ENCODE data around the gene IZUMO4.
"Not testable (repeated sequence)": the region's sequence is repeated elsewhere in the genome, so short reads cannot be mapped to it uniquely, and the experiment has no call there.

Gene IZUMO4

DNA sequence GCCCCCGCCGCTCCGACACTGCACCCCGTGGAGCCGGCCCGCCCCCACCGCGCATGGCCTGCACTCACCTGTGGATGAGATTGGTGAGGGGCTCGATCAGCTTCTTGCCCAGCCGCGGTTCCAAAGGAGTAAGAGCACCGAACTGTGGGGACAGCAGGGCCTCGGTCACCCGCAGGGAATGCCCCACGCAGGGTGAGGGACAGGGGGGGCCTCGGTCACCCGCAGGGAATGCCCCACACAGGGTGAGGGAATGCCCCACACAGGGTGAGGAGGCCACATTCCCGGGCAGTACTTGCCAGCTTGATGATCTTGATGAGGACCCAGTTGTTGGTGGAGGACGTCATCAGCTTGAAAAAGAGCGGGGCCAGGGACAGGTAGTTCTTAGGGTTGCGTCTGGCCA, 32.3 kb downstream of the IZUMO4 start:
- DNase-seq, result no peak

DNA sequence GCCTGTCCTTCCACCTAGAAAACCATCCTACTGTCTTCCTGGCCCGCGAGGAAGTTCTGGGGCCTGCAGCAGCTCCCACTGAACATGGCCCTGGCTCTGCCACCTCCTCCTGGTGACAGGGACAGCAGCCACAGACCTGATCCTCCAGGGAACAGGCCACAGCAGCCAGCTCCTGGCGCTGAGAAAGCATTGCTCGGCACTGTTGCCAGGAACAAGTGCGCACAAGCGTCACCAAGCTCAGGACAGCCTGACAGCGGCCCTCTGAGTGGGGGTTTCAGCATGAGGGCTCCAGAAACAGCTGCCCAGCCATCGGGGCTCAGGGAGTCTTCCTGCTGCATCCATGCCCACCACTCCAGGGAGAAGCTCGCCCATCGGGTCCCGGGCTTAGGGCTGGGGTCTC, 32.8 kb downstream of the IZUMO4 start:
- DNase-seq, result no peak

DNA sequence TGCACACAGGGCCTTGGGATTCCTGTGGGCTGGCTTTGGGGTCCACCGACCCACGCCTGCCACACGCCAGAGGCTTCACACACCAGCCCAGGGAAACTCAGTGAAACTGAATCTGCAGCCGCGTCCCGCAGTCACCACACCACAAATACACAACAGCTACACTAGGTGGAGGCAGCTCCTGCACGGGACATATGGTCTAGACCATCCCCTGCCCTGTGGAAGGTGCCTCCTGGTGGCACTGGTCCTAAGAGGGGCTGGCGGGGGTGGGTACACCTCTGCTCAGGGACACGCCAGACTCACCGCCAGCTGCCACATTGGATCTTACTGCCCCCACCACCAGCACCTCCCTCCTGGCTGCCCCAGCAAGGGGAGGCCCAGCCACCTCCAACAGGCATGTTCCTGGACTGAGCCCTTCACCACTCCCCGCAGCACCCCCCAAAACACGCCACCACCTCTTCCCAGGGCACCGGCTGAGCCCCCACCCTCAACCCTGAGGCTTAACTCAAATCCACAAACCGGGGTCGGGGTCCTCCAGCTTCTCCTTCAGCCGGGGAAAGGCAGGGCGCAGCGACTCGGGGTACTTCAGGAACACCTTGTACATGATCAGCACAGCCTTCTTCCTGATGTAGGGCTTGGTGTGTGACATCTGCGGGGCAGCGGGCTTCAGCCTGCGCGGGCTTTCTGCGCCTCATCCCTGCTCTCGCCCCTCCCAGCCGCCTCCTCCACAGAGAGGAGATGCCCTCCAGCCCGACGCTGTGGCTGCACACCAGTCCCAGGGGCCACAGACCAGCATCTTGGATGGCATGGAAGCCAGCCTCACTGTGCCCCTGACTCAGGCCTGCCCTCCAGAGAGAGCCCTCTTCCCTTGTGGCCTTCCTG, 33.4 kb downstream of the IZUMO4 start:
- DNase-seq, result no peak

DNA sequence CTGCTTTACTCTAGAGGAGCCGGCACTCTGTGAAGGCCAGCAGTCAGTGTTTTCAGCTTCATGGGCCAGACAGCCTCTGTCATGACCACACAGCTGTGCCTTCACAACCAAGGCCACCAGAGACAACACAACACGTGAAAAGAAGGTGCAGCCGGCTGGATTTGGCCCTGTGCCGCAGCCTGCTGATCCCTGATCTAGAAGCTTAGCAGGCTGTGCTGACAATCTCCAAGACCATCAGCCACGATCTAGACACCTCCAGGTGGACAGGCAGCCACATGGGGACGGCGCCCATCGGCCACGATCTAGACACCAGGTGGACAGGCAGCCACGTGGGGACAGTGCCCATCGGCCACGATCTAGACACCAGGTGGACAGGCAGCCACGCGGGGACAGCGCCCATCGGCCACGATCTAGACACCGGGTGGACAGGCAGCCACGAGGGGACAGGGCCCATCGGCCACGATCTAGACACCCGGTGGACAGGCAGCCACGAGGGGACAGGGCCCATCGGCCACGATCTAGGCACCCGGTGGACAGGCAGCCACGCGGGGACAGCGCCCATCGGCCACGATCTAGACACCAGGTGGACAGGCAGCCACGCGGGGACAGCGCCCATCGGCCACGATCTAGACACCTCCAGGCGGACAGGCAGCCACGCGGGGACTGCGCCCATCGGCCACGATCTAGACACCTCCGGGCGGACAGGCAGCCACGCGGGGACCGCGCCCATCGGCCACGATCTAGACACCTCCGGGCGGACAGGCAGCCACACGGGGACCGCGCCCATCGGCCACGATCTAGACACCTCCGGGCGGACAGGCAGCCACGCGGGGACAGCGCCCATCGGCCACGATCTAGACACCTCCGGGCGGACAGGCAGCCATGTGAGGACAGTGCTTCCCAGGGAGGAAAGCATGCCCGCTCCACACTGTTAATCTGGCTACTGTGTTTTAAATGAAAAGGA, 34.6 kb downstream of the IZUMO4 start:
- not testable (repeated sequence) for DNase-seq

DNA sequence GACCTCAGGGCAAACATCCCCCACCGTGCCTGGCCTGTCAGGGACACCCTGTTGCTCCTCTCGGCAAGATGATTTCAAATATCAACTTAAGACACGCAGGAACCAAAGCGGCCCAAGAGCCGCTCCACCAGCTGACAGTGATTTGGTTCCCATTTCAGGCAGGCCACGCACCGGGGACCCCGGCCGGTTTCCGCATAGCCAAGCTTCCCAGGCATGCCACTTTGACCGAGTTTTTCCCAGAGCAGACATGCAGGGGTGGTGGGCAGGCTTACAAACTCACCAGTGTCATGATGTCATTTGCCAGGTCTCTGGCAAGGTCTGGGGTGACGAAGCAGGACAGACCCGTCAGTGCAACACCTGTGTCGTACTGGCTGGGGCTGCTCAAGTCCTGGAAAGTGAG, 35.5 kb downstream of the IZUMO4 start:
- no peak for DNase-seq

DNA sequence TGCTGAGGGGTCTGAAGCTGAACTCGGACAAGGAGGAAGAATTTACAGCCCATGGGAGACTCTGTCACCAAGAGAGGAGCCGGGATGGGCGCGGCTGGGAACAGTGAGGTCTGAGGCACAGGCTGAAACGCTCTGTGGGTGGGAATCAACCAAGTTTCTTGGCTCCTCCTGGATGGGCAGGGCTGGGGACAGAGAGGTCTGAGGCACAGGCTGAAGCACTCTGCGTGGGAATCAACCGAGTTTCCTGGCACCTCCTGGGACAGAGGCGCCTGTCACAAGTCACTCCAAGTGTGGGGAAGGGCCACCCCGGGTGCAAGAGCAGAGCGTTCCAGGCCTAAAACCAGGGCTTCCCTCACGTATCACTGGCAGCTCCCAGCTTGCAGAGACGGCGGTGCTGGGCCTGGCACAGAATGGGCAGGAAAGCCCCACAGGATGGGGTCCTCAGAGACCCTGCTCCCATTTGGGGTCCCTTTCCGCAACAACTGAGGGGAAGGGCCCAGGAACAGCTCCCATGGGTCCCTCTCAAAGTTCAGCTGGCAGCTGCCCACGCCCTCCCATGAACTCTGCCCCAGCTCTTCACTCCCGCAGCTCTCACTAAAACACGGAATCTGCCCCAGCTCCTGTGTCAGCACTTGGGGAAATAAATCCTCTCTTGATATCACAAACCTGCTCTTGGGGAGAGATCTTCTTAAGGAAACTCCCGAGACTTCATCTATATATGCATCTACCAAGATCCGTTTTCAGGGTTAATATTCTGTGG, 36.2 kb downstream of the IZUMO4 start:
- DNase-seq, result no peak

DNA sequence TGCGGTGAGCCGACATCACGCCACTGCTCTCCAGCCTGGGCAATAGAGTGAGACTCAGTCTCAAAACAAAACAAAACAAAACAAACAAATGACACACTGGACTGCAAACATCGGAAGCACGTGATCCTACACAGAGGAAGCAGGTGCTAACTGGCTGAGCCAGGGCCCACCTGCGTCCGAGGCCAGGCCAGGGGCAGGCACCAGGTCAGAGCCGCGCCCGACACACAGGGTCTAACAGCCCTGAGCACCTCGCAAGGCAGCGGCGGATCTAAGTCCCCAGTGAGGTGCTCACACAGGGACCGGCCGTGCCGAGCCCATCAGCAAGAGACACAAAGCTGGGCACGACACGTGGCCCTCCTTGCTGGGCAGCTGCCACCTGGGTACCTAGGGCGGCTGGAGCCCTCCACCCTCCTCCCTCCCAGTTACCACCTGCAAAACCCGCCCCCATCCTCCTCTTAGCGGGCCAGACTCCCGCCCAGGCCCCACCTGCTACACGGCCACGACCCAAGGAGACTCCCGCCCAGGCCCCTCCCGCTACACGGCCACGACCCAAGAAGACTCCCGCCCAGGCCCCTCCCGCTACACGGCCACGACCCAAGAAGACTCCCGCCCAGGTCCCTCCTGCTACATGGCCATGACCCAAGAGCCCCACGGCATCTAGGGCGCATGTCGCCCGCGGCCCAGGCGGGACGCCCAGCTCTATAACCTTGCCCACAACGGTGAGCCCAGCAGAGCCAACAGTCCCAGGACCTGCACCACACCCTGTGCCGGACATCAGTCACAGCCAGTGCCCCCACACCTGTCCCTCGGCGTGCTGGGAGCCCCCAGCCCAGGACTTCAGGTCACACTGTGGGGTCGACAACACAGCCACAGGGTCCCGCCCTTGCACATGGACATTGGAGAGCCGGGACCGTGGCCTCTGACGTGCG, 39.0 kb downstream of the IZUMO4 start:
- DNase-seq, result no peak

DNA sequence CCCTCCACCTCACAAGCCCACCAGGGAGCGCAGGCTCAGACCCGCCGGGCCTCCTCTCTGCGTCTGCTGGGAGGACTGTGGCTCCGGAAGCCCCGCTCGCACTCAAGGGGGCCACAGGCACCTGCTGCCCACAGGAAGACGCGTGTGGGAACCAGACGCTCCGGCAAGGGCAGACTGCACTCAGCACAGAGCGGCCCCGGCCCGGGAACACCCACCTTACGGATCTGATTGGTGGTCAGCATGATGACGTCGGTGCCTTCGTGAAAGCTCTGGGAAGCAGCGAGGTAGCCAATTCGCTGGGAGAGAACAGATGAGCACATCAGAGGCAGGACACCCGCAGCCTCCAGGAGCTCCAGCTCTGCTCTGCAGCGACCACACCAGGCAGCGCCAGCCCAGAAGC, 40.1 kb downstream of the IZUMO4 start:
- DNase-seq, result no peak

DNA sequence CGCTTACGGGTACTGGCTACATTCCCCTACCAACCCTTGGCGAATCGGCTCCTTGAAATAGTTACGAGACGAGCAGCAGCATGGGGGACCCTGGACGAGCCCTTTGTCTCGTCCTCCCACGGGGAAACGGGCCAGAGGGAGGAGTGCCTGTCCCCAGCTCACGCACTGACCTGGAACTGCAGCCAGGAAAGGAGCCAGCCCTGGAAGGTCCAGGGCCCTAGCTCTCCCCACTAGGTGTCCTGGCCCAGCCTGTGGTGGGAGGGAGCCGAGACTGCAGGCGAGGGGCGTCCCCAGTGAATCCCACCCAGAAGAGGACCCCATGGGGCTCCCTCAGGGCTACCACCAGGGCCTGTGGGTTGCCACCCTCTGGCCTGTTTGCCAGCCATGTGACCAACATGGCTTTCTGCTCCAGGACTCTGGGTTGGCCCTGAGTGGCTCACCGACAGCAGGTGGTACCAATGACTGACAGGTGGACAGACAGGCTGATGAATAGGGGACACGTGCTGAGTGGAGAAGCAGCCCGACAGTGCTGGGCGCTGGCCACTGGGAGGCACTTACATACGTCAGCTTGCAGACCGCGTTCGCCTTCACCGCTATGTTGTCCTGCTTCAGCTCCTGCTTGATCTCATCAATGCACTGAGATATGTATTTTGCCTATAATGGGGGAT, 41.5 kb downstream of the IZUMO4 start:
- no peak for DNase-seq

DNA sequence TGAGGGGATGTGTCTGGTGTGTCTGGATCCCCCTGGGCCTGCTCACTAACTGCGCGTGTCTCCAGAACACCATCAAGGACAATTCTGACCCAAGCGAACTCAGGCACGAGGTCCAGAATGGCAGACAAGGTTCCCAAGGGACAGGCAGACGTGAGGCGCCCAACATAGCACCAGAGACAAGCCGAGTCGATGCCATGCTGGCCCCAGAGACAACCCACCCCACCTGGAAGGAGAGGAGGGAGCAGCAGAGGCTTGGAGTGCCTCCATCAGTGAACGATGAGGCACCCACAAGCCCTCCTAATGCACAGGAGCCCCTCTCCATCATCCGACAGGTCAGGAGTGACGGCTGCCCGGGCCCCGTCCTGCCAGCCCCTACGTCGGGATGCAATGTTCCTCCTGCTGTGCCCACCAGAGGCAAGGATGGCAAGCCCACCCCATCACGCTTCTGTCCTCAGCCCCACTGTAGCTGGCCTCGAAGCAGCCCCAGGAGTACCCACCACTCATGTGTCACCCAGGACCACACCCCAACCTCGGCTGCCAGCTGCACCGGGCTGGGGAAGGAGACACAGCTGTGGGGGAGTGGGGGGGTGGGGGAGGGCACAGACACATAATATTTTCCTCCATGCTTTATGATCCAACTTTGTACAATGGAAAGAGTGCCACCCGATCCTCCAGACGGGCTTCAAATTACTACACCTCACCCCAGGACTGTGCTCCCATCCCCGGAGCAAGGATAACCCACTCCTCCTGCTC, 42.8 kb downstream of the IZUMO4 start:
- DNase-seq, result no peak

DNA sequence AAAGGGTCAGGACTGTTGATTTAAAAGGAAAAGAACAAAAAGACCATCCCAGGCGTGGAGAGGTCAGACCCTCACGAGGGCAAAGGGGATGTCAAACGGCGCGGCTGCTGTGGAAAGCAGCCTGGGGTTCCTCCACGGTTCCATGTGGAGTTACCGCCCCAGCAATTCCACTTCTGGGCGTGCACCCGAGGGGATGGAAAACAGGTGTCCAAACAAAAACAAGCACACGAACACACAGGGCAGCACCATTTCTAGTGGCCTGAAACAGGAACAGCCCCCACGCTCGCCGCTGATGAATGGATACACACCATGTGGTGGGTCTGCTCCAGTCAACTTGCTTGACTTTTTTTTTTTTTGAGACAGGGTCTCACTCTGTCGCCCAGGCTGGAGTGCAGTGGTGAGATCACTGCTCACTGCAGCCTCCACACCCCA, 43.4 kb downstream of the IZUMO4 start:
- DNase-seq, result no peak

DNA sequence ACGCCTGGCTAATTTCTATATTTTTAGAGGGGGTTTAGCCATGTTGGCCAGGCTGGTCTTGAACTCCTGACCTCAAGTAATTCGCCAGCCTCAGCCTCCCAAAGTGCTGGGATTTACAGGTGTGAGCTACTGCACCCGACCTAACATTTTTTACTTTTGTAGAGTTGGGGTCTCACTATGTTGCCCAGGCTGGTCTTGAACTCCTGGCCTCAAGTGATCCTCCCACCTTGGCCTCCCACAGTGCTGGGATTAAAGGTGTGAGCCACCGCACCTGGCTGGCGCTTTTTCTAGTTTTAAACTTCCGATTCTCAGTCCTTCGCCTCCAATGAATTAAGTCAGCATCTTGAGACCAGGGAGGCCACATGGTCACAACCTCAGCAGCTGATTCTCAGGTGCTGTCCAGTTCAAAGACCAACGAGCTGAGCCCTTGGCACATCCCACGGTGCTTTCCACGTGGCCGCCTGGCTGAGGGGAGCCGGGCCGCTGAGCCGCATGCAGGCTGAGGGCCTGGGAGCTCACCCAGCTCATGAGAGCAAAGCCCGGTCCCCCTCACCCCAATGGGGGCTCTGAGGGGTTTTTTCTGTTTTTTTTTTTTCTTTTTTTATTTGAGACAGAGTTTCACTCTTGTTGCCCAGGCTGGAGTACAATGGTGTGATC, 45.6 kb downstream of the IZUMO4 start:
- no peak for DNase-seq

DNA sequence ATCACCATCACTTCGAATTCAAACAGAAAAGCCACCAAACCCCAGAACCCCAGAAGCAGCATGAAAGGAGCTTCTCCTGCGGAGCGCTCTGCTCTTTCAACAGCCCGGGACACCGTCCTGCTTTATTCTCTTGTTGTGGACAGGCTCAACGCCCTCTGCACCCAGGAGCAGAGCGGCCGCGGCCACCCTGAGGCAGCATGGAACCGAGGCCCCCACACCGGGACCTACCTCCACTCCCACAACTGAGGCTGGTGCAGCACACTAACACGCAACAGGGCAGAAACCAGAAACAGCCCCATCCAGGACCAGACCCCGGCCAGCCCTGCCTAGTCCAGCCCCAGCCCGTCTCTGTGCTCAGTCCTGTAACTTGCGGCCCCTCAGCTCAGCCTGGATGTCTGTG, 47.5 kb downstream of the IZUMO4 start:
- no peak for DNase-seq

DNA sequence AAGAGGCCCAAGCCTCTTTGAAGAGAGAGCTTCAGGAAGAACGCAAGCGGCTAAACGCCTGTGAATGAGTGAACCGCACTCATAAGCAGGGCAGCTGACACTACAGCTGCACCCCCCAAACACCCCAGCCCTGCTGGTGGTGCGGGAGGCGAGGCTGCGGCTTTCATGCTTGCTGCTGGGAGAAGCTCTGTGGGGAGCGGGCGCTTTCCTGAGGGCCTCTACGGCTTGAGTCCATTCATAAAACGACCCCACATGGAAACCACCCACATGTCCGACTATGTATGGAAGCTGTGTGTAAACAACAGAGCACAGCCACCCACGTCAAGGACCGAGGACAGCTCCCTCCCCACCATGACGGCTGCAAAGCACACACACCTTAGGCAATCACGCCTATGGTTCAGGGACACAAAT, 49.1 kb downstream of the IZUMO4 start:
- no peak for DNase-seq

DNA sequence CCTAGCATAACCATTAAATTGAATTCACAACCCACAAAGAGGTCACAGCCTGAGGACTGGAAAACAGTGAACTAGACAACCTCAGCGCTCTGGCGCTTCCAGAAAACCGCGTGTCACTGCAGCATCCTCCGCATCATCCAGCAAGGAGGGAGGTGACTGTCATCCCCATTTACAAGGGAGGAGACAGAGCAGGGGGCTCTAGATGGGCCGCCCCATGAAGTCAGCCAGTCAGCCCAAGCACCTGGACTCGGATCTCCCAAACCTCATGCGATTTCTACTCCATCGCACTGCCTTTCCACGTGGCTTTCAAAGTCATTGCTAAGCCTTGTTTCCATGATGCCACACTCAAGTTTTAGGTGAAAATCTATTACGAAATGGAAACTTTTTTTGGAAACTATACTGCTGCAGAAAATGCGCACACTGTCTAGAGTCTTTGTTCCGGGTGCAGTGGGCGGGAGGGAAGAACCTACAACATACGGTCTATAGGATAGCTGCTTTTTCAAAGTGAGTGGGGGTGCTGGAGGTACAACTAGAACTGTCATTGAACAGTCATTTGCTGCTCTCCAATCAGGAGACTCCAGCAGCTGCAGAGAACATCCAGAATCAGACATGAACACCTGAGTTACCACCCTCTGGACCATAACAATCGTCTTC, 51.9 kb downstream of the IZUMO4 start:
- peak in 1 of 2 experiments; percentile 59 for DNase-seq
